PC-9 (cell line): ENCODE measurements around the gene LETM1. TPM values are rescaled to one million over a fixed set of nuclear protein-coding genes. Genes with fewer than 3 reads are reported as not detected.
A peak's percentile ranks its signal among the peaks of the same experiment; 100 is the strongest.

Experiments used
- BruUV-seq: library from RNA; stranded (reverse); fragments of 400-500 nt; replicated peaks from 2 replicates; lab custom pipeline; 2021; lab: Mats Ljungman, UMichigan
- CTCF ChIA-PET: fragments of 300-600 bp; sonication (Branson Sonifier 250); formaldehyde crosslinking; loops from one replicate; lab custom pipeline; 2022; ENCODE audit warnings: antibody characterized with exemption; lab: Charles Lee
- POLR2A ChIA-PET: fragments of 300-600 bp; sonication (Branson Sonifier 250); formaldehyde crosslinking; loops from one replicate; lab custom pipeline; 2022; ENCODE audit warnings: antibody characterized with exemption; ENCODE audit not compliant: unreplicated experiment; lab: Charles Lee
- DNase-seq, 2 experiments: peaks; one replicate each; pipeline versions ENCODE4 v3.0.0 to v3.0.0-alpha.2; 2015 to 2022; ENCODE audit warnings: mixed read lengths in 1 of 2
- H2AFZ ChIP-seq: fragments of 200-600 bp; sonication (generic); 2 replicates; pipeline ENCODE4 v1.8.1; 2017; ENCODE audit warnings: antibody characterized with exemption
- H3F3A ChIP-seq: fragments of 200-600 bp; sonication (generic); 2 replicates; pipeline ENCODE4 v1.8.1; 2017; ENCODE audit warnings: antibody characterized with exemption, mild to moderate bottlenecking, low read depth; ENCODE audit not compliant: insufficient read depth
- H3K27ac ChIP-seq: fragments of 200-600 bp; sonication (generic); 2 replicates; pipeline ENCODE4 v1.6.1; 2016; ENCODE audit warnings: mixed run types
- H3K27me3 ChIP-seq: fragments of 200-600 bp; sonication (generic); 2 replicates; pipeline ENCODE4 v1.6.1; 2016; ENCODE audit warnings: low read depth, mixed run types; ENCODE audit not compliant: insufficient read depth
- H3K36me3 ChIP-seq: fragments of 200-600 bp; sonication (generic); 2 replicates; pipeline ENCODE4 v1.6.1; 2016; ENCODE audit warnings: low read depth, mixed run types
- H3K4me1 ChIP-seq: fragments of 200-600 bp; sonication (generic); replicated peaks from 2 replicates; pipeline ENCODE4 v1.6.1; 2016; ENCODE audit warnings: mixed run types; ENCODE audit not compliant: insufficient read depth
- H3K4me2 ChIP-seq: fragments of 200-600 bp; sonication (generic); 2 replicates; pipeline ENCODE4 v1.6.1; 2017; ENCODE audit warnings: mixed run types
- H3K4me3 ChIP-seq: fragments of 200-600 bp; sonication (generic); 2 replicates; pipeline ENCODE4 v1.6.1; 2016; ENCODE audit warnings: mixed run types
- H3K79me2 ChIP-seq: fragments of 200-600 bp; sonication (generic); 2 replicates; pipeline ENCODE4 v1.6.1; 2017; ENCODE audit warnings: low read depth, mixed run types
- H3K9me2 ChIP-seq: fragments of 200-600 bp; sonication (generic); 2 replicates; pipeline ENCODE4 v1.8.1; 2017; ENCODE audit warnings: mild to moderate bottlenecking; ENCODE audit not compliant: insufficient read depth
- H3K9me3 ChIP-seq: fragments of 200-600 bp; sonication (generic); 2 replicates; pipeline ENCODE4 v1.8.1; 2016; ENCODE audit warnings: low read depth; ENCODE audit not compliant: insufficient read depth
- H4K20me1 ChIP-seq: fragments of 200-600 bp; sonication (generic); 2 replicates; pipeline ENCODE4 v1.8.1; 2017; ENCODE audit not compliant: insufficient read depth
- CTCF ChIP-seq: fragments of 200-600 bp; sonication (generic); conservative IDR thresholded peaks from 2 replicates; pipeline ENCODE4 v1.6.1; 2017; ENCODE audit warnings: mixed run types, antibody characterized with exemption, mild to moderate bottlenecking, moderate library complexity
- EZH2 ChIP-seq: fragments of 200-600 bp; sonication (generic); IDR thresholded peaks from 2 replicates; pipeline ENCODE4 v1.8.0; 2017; ENCODE audit warnings: antibody characterized with exemption, low read depth
- intact Hi-C: fragments of 100-400 bp; cut with micrococcal nuclease; formaldehyde crosslinking; loops from one replicate; pipeline ENCODE4 v1.10.0; 2022; ENCODE audit not compliant: unreplicated experiment
- total RNA-seq: library from RNA; stranded (reverse); gene quantifications from 2 replicates; pipeline ENCODE4 v1.2.3, GENCODE V29; 2021

The LETM1 gene
- total RNA-seq, 1 experiment from 2014 or later, result 44.5 TPM

GRCh38 chr4:1765409-1766072 is 90.4 kb downstream of the LETM1 start:
- Histone ChIP-seq H3K27ac (no peak overlapping the region), H2AFZ (no peak overlapping the region), H3K4me2 (peak overlapping the region; percentile 56; the same call in 1 of the 2 replicates), H3K4me1 (peaks cover 30% of the 10 kb centered on the region), H3K79me2 (no peaks in the 10 kb centered on the region), H3K9me3 (no peaks in the 10 kb centered on the region), H3K9me2 (no peaks in the 10 kb centered on the region), H4K20me1 (no peaks in the 10 kb centered on the region), H3K27me3 (peaks cover 2% of the 10 kb centered on the region; the same call in 1 of the 2 replicates), H3K4me3 (no peak overlapping the region), H3F3A (peaks cover 7% of the 10 kb centered on the region; the same call in 1 of the 2 replicates), H3K36me3 (no peaks in the 10 kb centered on the region)
- intact Hi-C loops, result no loop called here
- ChIA-PET CTCF (interaction anchor here (0.6 kb wide), 1 partner anchor 175 kb away, joined by 3 read pairs; no protein-coding TSS in a partner anchor), POLR2A (no interaction called here)
- no TSS peak for BruUV-seq
- no peak for TF ChIP-seq EZH2
- no peak for TF ChIP-seq CTCF
- DNase-seq, result no peak

- intact Hi-C loops, result no loop called here
- H3F3A ChIP-seq, result peaks cover 7% of the 10 kb centered on the region; the same call in 1 of the 2 replicates
- H3K9me2 ChIP-seq, result no peaks in the 10 kb centered on the region
- H3K4me3 ChIP-seq, result no peak overlapping the region
- ChIA-PET CTCF (no interaction called here), POLR2A (no interaction called here)
- H3K27me3 ChIP-seq, result peaks cover 2% of the 10 kb centered on the region; the same call in 1 of the 2 replicates
- no peak for DNase-seq
- H2AFZ ChIP-seq, result no peak overlapping the region
- no peaks in the 10 kb centered on the region for H4K20me1 ChIP-seq
- BruUV-seq, result no TSS peak
- H3K79me2 ChIP-seq, result no peaks in the 10 kb centered on the region
- no peak overlapping the region for H3K4me2 ChIP-seq
- H3K36me3 ChIP-seq, result no peaks in the 10 kb centered on the region
- no peaks in the 10 kb centered on the region for H3K9me3 ChIP-seq
- peaks cover 30% of the 10 kb centered on the region for H3K4me1 ChIP-seq
- H3K27ac ChIP-seq, result no peak overlapping the region
- no peak for TF ChIP-seq EZH2
- TF ChIP-seq CTCF, result no peak
Observed at GRCh38 chr4:1764670-1765069, 91.3 kb downstream of the LETM1 start.

GRCh38 chr4:1763550-1764080 is 92.3 kb downstream of the LETM1 start:
- POLR2A ChIA-PET, result no interaction called here
- Histone ChIP-seq H3K4me1 (peaks cover 24% of the 10 kb centered on the region), H3K9me3 (no peaks in the 10 kb centered on the region), H3K4me2 (no peak overlapping the region), H3K79me2 (no peaks in the 10 kb centered on the region), H3K36me3 (no peaks in the 10 kb centered on the region), H3K27me3 (peaks cover 2% of the 10 kb centered on the region; the same call in 1 of the 2 replicates), H2AFZ (no peak overlapping the region), H3K9me2 (no peaks in the 10 kb centered on the region), H3K27ac (no peak overlapping the region), H3K4me3 (no peak overlapping the region), H3F3A (peaks cover 2% of the 10 kb centered on the region; the same call in 1 of the 2 replicates), H4K20me1 (no peaks in the 10 kb centered on the region)
- CTCF ChIA-PET, result no interaction called here
- intact Hi-C loops, result no loop called here
- BruUV-seq, result no TSS peak
- no peak for DNase-seq
- no peak for TF ChIP-seq CTCF
- TF ChIP-seq EZH2, result no peak
